T-helper 1 cell (primary cell): ENCODE data around the gene TRAPPC1.

Experiments used
- DNase-seq, 5 donors: peaks; one replicate each; pipeline ENCODE4 v3.0.0-alpha.2; 2012 to 2020

TRAPPC1 gene

GRCh38 chr17:7940034-7940433 is 8.3 kb upstream of the TRAPPC1 start:
- no peak for DNase-seq

- DNase-seq: no peak
Observed at GRCh38 chr17:7935859-7936258, 4.1 kb upstream of the TRAPPC1 start.

GRCh38 chr17:7932949-7933348 is 1.2 kb upstream of the TRAPPC1 start:
- DNase-seq: peak in 1 of 5 donors; percentile 43

- no peak for DNase-seq
Observed at GRCh38 chr17:7932483-7932891, 741 bp upstream of the TRAPPC1 start.

GRCh38 chr17:7930841-7931631 is 710 bp downstream of the TRAPPC1 start:
- DNase-seq: no peak

GRCh38 chr17:7929158-7930023 is 2.4 kb downstream of the TRAPPC1 start, which contains the start of gene KCNAB3:
Gene KCNAB3, minus strand, starts transcription at chr17:7929856. Its CDS starts 421 bp downstream, at chr17:7929435.
- peak; percentile 26 to 72 (median 55) for DNase-seq

- no peak for DNase-seq
Observed at GRCh38 chr17:7927596-7927995, 4.2 kb downstream of the TRAPPC1 start.

GRCh38 chr17:7922845-7923628 is 8.7 kb downstream of the TRAPPC1 start:
- DNase-seq: peak; percentile 67 to 82 (median 75)

GRCh38 chr17:7922269-7922844 is 9.4 kb downstream of the TRAPPC1 start:
- DNase-seq: no peak

GRCh38 chr17:7916808-7917207 is 14.9 kb downstream of the TRAPPC1 start:
- no peak for DNase-seq

GRCh38 chr17:7916385-7916682 is 15.4 kb downstream of the TRAPPC1 start:
- peak in 1 of 5 donors; percentile 21 for DNase-seq

- DNase-seq: peak; percentile 74 to 86 (median 77)
Observed at GRCh38 chr17:7915611-7916384, 15.9 kb downstream of the TRAPPC1 start, which contains the start of gene RNF227. Gene RNF227, minus strand, starts transcription at chr17:7916289. Its CDS starts 94 bp downstream, at chr17:7916195.

GRCh38 chr17:7915179-7915610 is 16.6 kb downstream of the TRAPPC1 start:
- DNase-seq: no peak

- DNase-seq: peak in 4 of 5 donors; percentile 20 to 82 (median 48)
Observed at GRCh38 chr17:7912927-7913524, 18.7 kb downstream of the TRAPPC1 start.

GRCh38 chr17:7911116-7911515 is 20.6 kb downstream of the TRAPPC1 start:
- DNase-seq: no peak

- no peak for DNase-seq
Observed at GRCh38 chr17:7910711-7911110, 21.0 kb downstream of the TRAPPC1 start.

- DNase-seq: no peak
Observed at GRCh38 chr17:7910281-7910680, 21.5 kb downstream of the TRAPPC1 start.

GRCh38 chr17:7909089-7909488 is 22.7 kb downstream of the TRAPPC1 start:
- no peak for DNase-seq

GRCh38 chr17:7903154-7904103 is 28.3 kb downstream of the TRAPPC1 start:
- DNase-seq: no peak

GRCh38 chr17:7897773-7898172 is 34.0 kb downstream of the TRAPPC1 start:
- DNase-seq: no peak
